A549 (cell line): ENCODE results near the gene RNF126. TPM values are rescaled to one million over a fixed set of nuclear protein-coding genes. Genes with fewer than 3 reads are reported as not detected.

Experiments
- ATAC-seq, 2 experiments: fragments of 200-7000 bp in 1 of 2; fragments of >200 bp in 1 of 2; cut with Nextera tagmentation in 1 of 2; cut with Tn5 transposase in 1 of 2; 3 replicates each; pipeline versions ENCODE4 v1.8.0 to v1.9.1; 2018 to 2020; ENCODE audit warnings: mild to moderate bottlenecking in 1 of 2, moderate library complexity in 1 of 2
- CTCF ChIA-PET: fragments of 300-600 bp; sonication (Branson Sonifier 250); formaldehyde crosslinking; extraction: SDS; loops from one replicate; lab custom pipeline; 2021; ENCODE audit warnings: antibody characterized with exemption, inconsistent platforms; lab: Yijun Ruan, JAX
- POLR2A ChIA-PET: fragments of 350-600 bp; formaldehyde crosslinking; extraction: SDS; loops from one replicate; lab custom pipeline; 2021; ENCODE audit warnings: antibody characterized with exemption, inconsistent platforms; lab: Yijun Ruan, JAX
- DNase-seq, 2 experiments: peaks; one replicate each; pipeline versions ENCODE4 v3.0.0 to v3.0.0-alpha.2; 2011 to 2016; ENCODE audit warnings: low read depth in 1 of 2, low spot score in 1 of 2
- FAIRE-seq: peaks from 2 replicates; lab custom pipeline; 2011; peaks lifted over from hg19 to GRCh38; lab: Jason Lieb, UNC
- H3K27ac ChIP-seq, 2 experiments: fragments of >200 bp; sonication (Bioruptor Twin); formaldehyde crosslinking; 3 replicates each; pipeline ENCODE4 v1.5.1; 2016 to 2017
- H3K4me1 ChIP-seq: fragments of >200 bp; sonication (Bioruptor Twin); formaldehyde crosslinking; 3 replicates; pipeline ENCODE4 v1.6.1; 2016
- H3K4me2 ChIP-seq: fragments of >200 bp; sonication (Bioruptor Twin); formaldehyde crosslinking; 3 replicates; pipeline ENCODE4 v1.6.1; 2016
- H3K4me3 ChIP-seq: fragments of >200 bp; sonication (Bioruptor Twin); formaldehyde crosslinking; 3 replicates; pipeline ENCODE4 v1.5.1; 2016
- H3K9me3 ChIP-seq: fragments of >200 bp; sonication (Bioruptor Twin); formaldehyde crosslinking; 3 replicates; pipeline ENCODE4 v1.6.1; 2016
- ATOH8 ChIP-seq: fragments of 250-450 bp; sonication (Bioruptor Pico); IDR thresholded peaks from 2 replicates; pipeline ENCODE4 v1.5.0; 2020; ENCODE audit warnings: low read depth, mild to moderate bottlenecking, moderate library complexity
- CBX2 ChIP-seq: fragments of 200-600 bp; sonication (generic); IDR thresholded peaks from 2 replicates; pipeline ENCODE4 v1.6.1; 2016; ENCODE audit warnings: low read depth, mild to moderate bottlenecking, borderline replicate concordance
- CEBPB ChIP-seq, 2 experiments: fragments of >200 bp in 1 of 2; sonication (Bioruptor Twin) in 1 of 2; formaldehyde crosslinking in 1 of 2; IDR thresholded peaks; 2 replicates each; pipeline ENCODE4 v1.6.1; 2012 to 2016
- CHD4 ChIP-seq: fragments of 200-600 bp; sonication (generic); IDR thresholded peaks from 2 replicates; pipeline ENCODE4 v1.6.1; 2016; ENCODE audit warnings: antibody characterized with exemption, mild to moderate bottlenecking, borderline replicate concordance
- EHF ChIP-seq: fragments of 250-450 bp; sonication (Bioruptor Pico); IDR thresholded peaks from 2 replicates; pipeline ENCODE4 v1.5.0; 2020; ENCODE audit warnings: mild to moderate bottlenecking
- EHMT2 ChIP-seq: fragments of 200-600 bp; sonication (generic); IDR thresholded peaks from 2 replicates; pipeline ENCODE4 v1.6.1; 2016; ENCODE audit warnings: antibody characterized with exemption, low read depth, mild to moderate bottlenecking, moderate library complexity
- FOSL2 ChIP-seq, 2 experiments: fragments of 450-650 bp in 1 of 2; fragments of >200 bp in 1 of 2; sonication (Bioruptor Twin) in 1 of 2; formaldehyde crosslinking; IDR thresholded peaks; 2 replicates each; pipeline versions ENCODE4 v1.5.0 to v1.6.1; 2016 to 2020; ENCODE audit warnings: mild to moderate bottlenecking in 1 of 2, moderate library complexity in 1 of 2
- FOXS1 ChIP-seq: fragments of 250-450 bp; sonication (Bioruptor Pico); IDR thresholded peaks from 2 replicates; pipeline ENCODE4 v1.5.0; 2020; ENCODE audit warnings: mild to moderate bottlenecking, moderate library complexity
- GATA3 ChIP-seq: IDR thresholded peaks from 2 replicates; pipeline ENCODE4 v1.6.1; 2012; ENCODE audit warnings: borderline replicate concordance
- HDAC2 ChIP-seq: fragments of 200-600 bp; sonication (generic); IDR thresholded peaks from 2 replicates; pipeline ENCODE4 v1.6.1; 2016
- HEYL ChIP-seq: fragments of 250-450 bp; sonication (Bioruptor Pico); IDR thresholded peaks from 2 replicates; pipeline ENCODE4 v1.8.0; 2021; ENCODE audit warnings: mild to moderate bottlenecking, moderate library complexity
- HOXA7 ChIP-seq: fragments of 250-450 bp; sonication (Bioruptor Pico); IDR thresholded peaks from 2 replicates; pipeline ENCODE4 v1.5.0; 2020; ENCODE audit warnings: mild to moderate bottlenecking, moderate library complexity
- HOXB13 ChIP-seq: fragments of 250-450 bp; sonication (Bioruptor Pico); IDR thresholded peaks from 2 replicates; pipeline ENCODE4 v1.5.0; 2020; ENCODE audit warnings: low read depth, mild to moderate bottlenecking, moderate library complexity
- HOXB5 ChIP-seq: fragments of 250-450 bp; sonication (Bioruptor Pico); IDR thresholded peaks from 2 replicates; pipeline ENCODE4 v1.5.0; 2020; ENCODE audit warnings: mild to moderate bottlenecking, moderate library complexity
- JUN ChIP-seq, 2 experiments: fragments of >200 bp; sonication (Bioruptor Twin); formaldehyde crosslinking; IDR thresholded peaks; 2 replicates in 1 of 2; 3 replicates in 1 of 2; pipeline ENCODE4 v1.6.1; 2016 to 2017
- JUNB ChIP-seq: fragments of >200 bp; sonication (Bioruptor Twin); formaldehyde crosslinking; IDR thresholded peaks from 2 replicates; pipeline ENCODE4 v1.6.1; 2016
- KDM1A ChIP-seq: fragments of 200-600 bp; sonication (generic); IDR thresholded peaks from 2 replicates; pipeline ENCODE4 v1.6.1; 2016; ENCODE audit warnings: low read depth, mild to moderate bottlenecking
- MAX ChIP-seq: IDR thresholded peaks from 2 replicates; pipeline ENCODE4 v1.6.1; 2012
- MAZ ChIP-seq: fragments of 150-350 bp; IDR thresholded peaks from 2 replicates; pipeline ENCODE4 v1.6.1; 2014; ENCODE audit warnings: antibody characterized with exemption, low read depth, low read length, borderline replicate concordance
- PHF8 ChIP-seq: fragments of 200-600 bp; sonication (generic); IDR thresholded peaks from 2 replicates; pipeline ENCODE4 v1.6.1; 2016; ENCODE audit warnings: low read depth, mild to moderate bottlenecking, antibody characterized with exemption, moderate library complexity, borderline replicate concordance
- POLR2A ChIP-seq: IDR thresholded peaks from 2 replicates; pipeline ENCODE4 v1.6.1; 2012; ENCODE audit warnings: mild to moderate bottlenecking, low read length
- RARB ChIP-seq: fragments of 250-450 bp; sonication (Bioruptor Pico); IDR thresholded peaks from 2 replicates; pipeline ENCODE4 v1.8.0; 2021; ENCODE audit warnings: mild to moderate bottlenecking, moderate library complexity
- RCOR1 ChIP-seq: fragments of 150-350 bp; IDR thresholded peaks from 2 replicates; pipeline ENCODE4 v1.6.1; 2014; ENCODE audit warnings: antibody characterized with exemption, low read length, low read depth
- RNF2 ChIP-seq: fragments of 200-600 bp; sonication (generic); IDR thresholded peaks from 2 replicates; pipeline ENCODE4 v1.6.1; 2016; ENCODE audit warnings: low read depth, mild to moderate bottlenecking, antibody characterized with exemption, moderate library complexity, borderline replicate concordance
- SMC3 ChIP-seq: fragments of >200 bp; sonication (Bioruptor Twin); formaldehyde crosslinking; IDR thresholded peaks from 3 replicates; pipeline ENCODE4 v1.6.1; 2018; ENCODE audit warnings: inconsistent platforms
- ZSCAN20 ChIP-seq: fragments of 250-450 bp; sonication (Bioruptor Pico); IDR thresholded peaks from 2 replicates; pipeline ENCODE4 v1.8.0; 2022; ENCODE audit warnings: mild to moderate bottlenecking, moderate library complexity
- WGBS: methylation state at CpG from one replicate; pipeline ENCODE4 v1.1.6; 2017; ENCODE audit errors: missing lambda C conversion rate; 5-methylcytosine and 5-hydroxymethylcytosine counted together
- polyA plus RNA-seq, 4 experiments: library from polyadenylated mRNA; depleted of rRNA in 3 of 4; stranded (reverse); fragments of >200 nt; fragmentation: RNase III in 1 of 4; extraction: RNeasy Plus Mini Kit Qiagen cat#74134 plus additional on column Dnase treatment in 1 of 4; gene quantifications; 2 replicates in 3 of 4; 3 replicates in 1 of 4; pipeline ENCODE4 v1.2.3, GENCODE V29; 2011 to 2017
- TF ChIP-seq, protein P1 (sequence below): fragments of >200 bp; sonication (Bioruptor Twin); formaldehyde crosslinking; IDR thresholded peaks from 2 replicates; pipeline ENCODE4 v1.6.1; 2016
- TF ChIP-seq, protein P2 (sequence below): IDR thresholded peaks from 2 replicates; pipeline ENCODE4 v1.6.1; 2012
- TF ChIP-seq, protein P3 (sequence below): fragments of >200 bp; sonication (Bioruptor Twin); formaldehyde crosslinking; IDR thresholded peaks from 3 replicates; pipeline ENCODE4 v1.6.1; 2016

Gene RNF126
- polyA plus RNA-seq, 2 of the 4 experiments (the other 2 are of a cell fraction), result 3.1 to 35.0 TPM

DNA sequence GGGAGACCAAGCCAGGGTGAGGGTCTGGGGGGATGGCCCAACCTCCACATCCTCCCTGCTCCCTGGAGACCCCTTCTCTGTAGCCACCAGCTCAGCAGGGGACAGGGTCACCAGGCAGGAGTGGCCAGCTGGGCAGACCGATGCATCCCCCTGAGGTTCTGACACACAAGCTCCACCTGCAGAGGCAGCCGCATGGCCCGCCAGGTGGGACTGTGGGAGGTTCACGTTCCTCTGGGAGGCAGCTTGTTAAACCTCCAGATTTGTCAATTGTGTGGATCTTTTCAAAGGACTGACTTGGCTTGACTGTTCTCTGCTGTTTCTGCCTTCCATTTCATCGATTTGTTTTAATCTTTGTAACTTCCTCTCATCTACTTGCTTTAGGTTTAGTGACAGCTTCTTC lies 37.8 kb downstream of the RNF126 start:
- 93% methylated on average over 4 of the region's 5 CpGs for WGBS

DNA sequence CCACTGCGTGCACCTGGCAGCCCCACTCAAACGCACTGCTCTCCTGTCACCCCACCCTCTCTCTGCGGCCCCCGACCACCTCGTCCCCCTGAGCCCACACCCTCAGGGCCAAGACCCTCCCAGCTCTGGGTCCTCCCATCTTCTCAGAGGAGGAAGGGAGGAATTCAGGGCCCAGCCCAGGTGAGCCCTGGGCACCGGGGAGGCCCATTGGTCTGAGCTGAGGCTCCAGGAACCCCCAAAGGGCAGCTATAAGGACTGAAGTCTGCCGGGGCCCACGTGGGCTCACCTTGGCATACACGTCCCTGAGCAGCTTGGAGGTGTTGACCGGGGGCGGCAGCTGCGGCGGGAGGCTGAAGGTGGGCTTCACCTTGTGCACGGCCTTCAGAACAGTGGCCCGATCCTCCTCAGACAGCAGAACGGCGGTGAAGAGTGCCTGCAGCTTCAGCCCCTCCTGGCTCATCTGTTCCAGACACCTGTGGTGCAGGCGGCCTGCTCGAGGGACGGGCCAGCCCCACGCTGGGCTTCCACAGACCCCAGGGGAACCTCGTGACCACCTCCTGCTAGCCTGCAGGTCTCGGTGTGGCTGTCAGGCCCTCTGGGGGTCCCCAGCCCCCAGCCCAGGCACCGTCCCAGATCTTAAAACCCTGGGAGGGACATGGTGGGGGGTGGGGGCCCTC lies 38.4 kb downstream of the RNF126 start:
- Histone ChIP-seq H3K9me3 (no peaks in the 10 kb centered on the region), H3K27ac (peak overlapping the region; percentile 98 to 99), H3K4me1 (peaks cover 40% of the 10 kb centered on the region), H3K4me3 (no peak overlapping the region), H3K4me2 (peak overlapping the region; percentile 79)
- DNase-seq, result no peak
- peak; percentile 9 to 17; a peak in 3 of 6 replicates for ATAC-seq
- POLR2A ChIA-PET, result no interaction called here
- FAIRE-seq, result no peak
- 80% methylated on average over 17 of the region's 24 CpGs for WGBS
- CTCF ChIA-PET, result interaction anchor here (0.7 to 2.4 kb wide), 8 partner anchors 13 to 224 kb away, joined by 3 to 7 read pairs (median 5); no protein-coding TSS in a partner anchor
- peak; percentile 12; the same call in 1 of the 2 replicates for TF ChIP-seq EHF (CRISPR knock-in tag)
- TF ChIP-seq, protein P1, sequence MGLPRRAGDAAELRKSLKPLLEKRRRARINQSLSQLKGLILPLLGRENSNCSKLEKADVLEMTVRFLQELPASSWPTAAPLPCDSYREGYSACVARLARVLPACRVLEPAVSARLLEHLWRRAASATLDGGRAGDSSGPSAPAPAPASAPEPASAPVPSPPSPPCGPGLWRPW, result no peak
- TF ChIP-seq ATOH8 (CRISPR knock-in tag), result no peak
- TF ChIP-seq HDAC2, result no peak
- peak; percentile 78 for TF ChIP-seq HOXB13 (CRISPR knock-in tag)
- no peak for TF ChIP-seq FOXS1 (CRISPR knock-in tag)
- TF ChIP-seq RCOR1, result no peak
- TF ChIP-seq HOXA7, result no peak
- no peak for TF ChIP-seq HEYL (CRISPR knock-in tag)
- no peak for TF ChIP-seq RARB (CRISPR knock-in tag)
- TF ChIP-seq CBX2, result no peak
- no peak for TF ChIP-seq EHMT2
- no peak for TF ChIP-seq SMC3
- no peak for TF ChIP-seq MAX
- 0 out of 2 replicates have a peak, but pooled peaks have one; percentile 20 for TF ChIP-seq HOXB5 (CRISPR knock-in tag)

More for the DNA sequence above, 37.8 kb downstream of the RNF126 start:
- DNase-seq (no peak), ATAC-seq (no peak), FAIRE-seq (no peak)
- Histone ChIP-seq H3K4me2 (peak overlapping the region; percentile 79; the same call in 1 of the 3 replicates), H3K27ac (peak overlapping the region; percentile 98 to 99), H3K9me3 (no peaks in the 10 kb centered on the region), H3K4me3 (no peak overlapping the region), H3K4me1 (peaks cover 42% of the 10 kb centered on the region)
- TF ChIP-seq RNF2 (no peak), KDM1A (no peak), POLR2A (no peak), FOXS1 (CRISPR knock-in tag) (no peak)
- TF ChIP-seq, protein P2, sequence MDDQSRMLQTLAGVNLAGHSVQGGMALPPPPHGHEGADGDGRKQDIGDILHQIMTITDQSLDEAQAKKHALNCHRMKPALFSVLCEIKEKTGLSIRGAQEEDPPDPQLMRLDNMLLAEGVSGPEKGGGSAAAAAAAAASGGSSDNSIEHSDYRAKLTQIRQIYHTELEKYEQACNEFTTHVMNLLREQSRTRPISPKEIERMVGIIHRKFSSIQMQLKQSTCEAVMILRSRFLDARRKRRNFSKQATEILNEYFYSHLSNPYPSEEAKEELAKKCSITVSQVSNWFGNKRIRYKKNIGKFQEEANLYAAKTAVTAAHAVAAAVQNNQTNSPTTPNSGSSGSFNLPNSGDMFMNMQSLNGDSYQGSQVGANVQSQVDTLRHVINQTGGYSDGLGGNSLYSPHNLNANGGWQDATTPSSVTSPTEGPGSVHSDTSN, result no peak
- ChIA-PET POLR2A (no interaction called here), CTCF (interaction anchor here (0.7 to 1.0 kb wide), 2 partner anchors 37 to 41 kb away, joined by 3 to 6 read pairs; no protein-coding TSS in a partner anchor)

DNA sequence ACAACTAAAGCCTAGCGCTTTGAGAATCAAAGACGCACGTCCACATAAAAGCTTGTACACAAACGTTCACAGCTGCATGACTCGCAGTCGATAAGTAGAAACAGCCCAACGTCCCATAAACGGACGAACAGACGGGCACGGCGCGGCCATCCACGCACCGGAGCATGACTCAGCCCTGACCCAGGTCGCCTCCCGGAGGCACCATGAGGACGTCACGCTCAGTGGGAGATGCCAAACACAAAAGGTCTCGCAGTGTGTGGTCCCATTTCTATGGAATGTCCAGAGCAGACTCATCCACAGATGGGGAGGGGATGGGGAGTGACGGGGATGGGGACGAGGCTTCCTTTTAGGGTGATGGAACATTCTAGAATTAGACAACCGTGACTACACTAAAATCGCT lies 39.0 kb downstream of the RNF126 start:
- Histone ChIP-seq H3K27ac (peak overlapping the region; percentile 98 to 99), H3K4me2 (peak overlapping the region; percentile 79), H3K4me3 (no peak overlapping the region), H3K9me3 (no peaks in the 10 kb centered on the region), H3K4me1 (peaks cover 40% of the 10 kb centered on the region)
- FAIRE-seq (no peak), DNase-seq (peak; percentile 75 to 94), ATAC-seq (peak; percentile 82 to 84)
- 2% methylated on average over 21 of the region's 24 CpGs for WGBS
- POLR2A ChIA-PET, result no interaction called here
- CTCF ChIA-PET, result interaction anchor here (1.0 to 2.4 kb wide), 6 partner anchors 12 to 225 kb away, joined by 3 to 7 read pairs (median 6); no protein-coding TSS in a partner anchor
- TF ChIP-seq PHF8, result no peak
- TF ChIP-seq CHD4, result no peak
- TF ChIP-seq, protein P3, sequence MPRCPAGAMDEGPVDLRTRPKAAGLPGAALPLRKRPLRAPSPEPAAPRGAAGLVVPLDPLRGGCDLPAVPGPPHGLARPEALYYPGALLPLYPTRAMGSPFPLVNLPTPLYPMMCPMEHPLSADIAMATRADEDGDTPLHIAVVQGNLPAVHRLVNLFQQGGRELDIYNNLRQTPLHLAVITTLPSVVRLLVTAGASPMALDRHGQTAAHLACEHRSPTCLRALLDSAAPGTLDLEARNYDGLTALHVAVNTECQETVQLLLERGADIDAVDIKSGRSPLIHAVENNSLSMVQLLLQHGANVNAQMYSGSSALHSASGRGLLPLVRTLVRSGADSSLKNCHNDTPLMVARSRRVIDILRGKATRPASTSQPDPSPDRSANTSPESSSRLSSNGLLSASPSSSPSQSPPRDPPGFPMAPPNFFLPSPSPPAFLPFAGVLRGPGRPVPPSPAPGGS, result peak; percentile 51; the same call in 1 of the 3 replicates
- 0 out of 4 replicates have a peak, but pooled peaks of 1 of the 2 experiments have one; percentile 3 for TF ChIP-seq CEBPB (IDR thresholded peaks at IDR 0.05)
- no peak for TF ChIP-seq HOXB5 (CRISPR knock-in tag)
- TF ChIP-seq MAZ, result no peak
- no peak for TF ChIP-seq ZSCAN20 (CRISPR knock-in tag)
- no peak for TF ChIP-seq SMC3
- TF ChIP-seq JUN (IDR thresholded peaks at IDR 0.05), result peak; percentile 86 to 87; a peak in 4 of 5 replicates
- TF ChIP-seq JUNB, result peak; percentile 83
- peak; percentile 87 for TF ChIP-seq GATA3
- no peak for TF ChIP-seq HOXA7
- TF ChIP-seq, protein P2, result no peak
- peak; percentile 70 for TF ChIP-seq FOSL2 (IDR thresholded peaks at IDR 0.05)
- TF ChIP-seq FOSL2 (CRISPR knock-in tag; IDR thresholded peaks at IDR 0.05), result peak; percentile 93
- no peak for TF ChIP-seq HDAC2
- peak; percentile 56; the same call in 1 of the 2 replicates for TF ChIP-seq RARB (CRISPR knock-in tag)
